Smooth muscle cell of the brain vasculature (primary cell): Measurements from ENCODE around the gene LRRK2.
"Not testable (repeated sequence)": the region's sequence is repeated elsewhere in the genome, so short reads cannot be mapped to it uniquely, and the experiment has no call there.

Experiments used
- DNase-seq: peaks from one replicate; pipeline ENCODE4 v3.0.0-alpha.2; 2012; ENCODE audit warnings: low read depth, low spot score

LRRK2 gene

GRCh38 chr12:40314927-40315326, 90.1 kb downstream of the LRRK2 start:
- no peak for DNase-seq

- DNase-seq, result no peak
Observed at GRCh38 chr12:40315375-40315774, 90.6 kb downstream of the LRRK2 start.

- DNase-seq, result no peak
Observed at GRCh38 chr12:40324261-40324660, 99.5 kb downstream of the LRRK2 start.

- no peak for DNase-seq
Observed at GRCh38 chr12:40325349-40325960, 100.7 kb downstream of the LRRK2 start.

GRCh38 chr12:40327535-40327934, 102.7 kb downstream of the LRRK2 start:
- DNase-seq, result no peak

GRCh38 chr12:40330180-40330579, 105.4 kb downstream of the LRRK2 start:
- DNase-seq, result no peak

- no peak for DNase-seq
Observed at GRCh38 chr12:40331886-40332285, 107.1 kb downstream of the LRRK2 start.

GRCh38 chr12:40335991-40336390, 111.2 kb downstream of the LRRK2 start:
- no peak for DNase-seq

GRCh38 chr12:40336573-40337199, 111.9 kb downstream of the LRRK2 start:
- no peak for DNase-seq

- no peak for DNase-seq
Observed at GRCh38 chr12:40338071-40338470, 113.3 kb downstream of the LRRK2 start.

- DNase-seq, result no peak
Observed at GRCh38 chr12:40338621-40339020, 113.8 kb downstream of the LRRK2 start.

- no peak for DNase-seq
Observed at GRCh38 chr12:40342010-40342409, 117.2 kb downstream of the LRRK2 start.

- DNase-seq, result no peak
Observed at GRCh38 chr12:40343124-40343523, 118.3 kb downstream of the LRRK2 start.

- no peak for DNase-seq
Observed at GRCh38 chr12:40344312-40344711, 119.5 kb downstream of the LRRK2 start.

GRCh38 chr12:40351976-40352375, 127.2 kb downstream of the LRRK2 start:
- DNase-seq, result no peak

- no peak for DNase-seq
Observed at GRCh38 chr12:40375076-40375475, 150.3 kb downstream of the LRRK2 start.

- DNase-seq, result no peak
Observed at GRCh38 chr12:40376533-40377267, 151.9 kb downstream of the LRRK2 start.

- DNase-seq, result no peak
Observed at GRCh38 chr12:40378691-40379090, 153.9 kb downstream of the LRRK2 start.

- DNase-seq, result no peak
Observed at GRCh38 chr12:40382217-40382616, 157.4 kb downstream of the LRRK2 start.

GRCh38 chr12:40387279-40387678, 162.5 kb downstream of the LRRK2 start:
- DNase-seq, result not testable (repeated sequence)

GRCh38 chr12:40390980-40391379, 166.2 kb downstream of the LRRK2 start:
- no peak for DNase-seq

GRCh38 chr12:40393026-40393425, 168.2 kb downstream of the LRRK2 start:
- DNase-seq, result no peak

- DNase-seq, result no peak
Observed at GRCh38 chr12:40399656-40400055, 174.9 kb downstream of the LRRK2 start.
